PC-3 (cell line): ENCODE measurements around the gene IFITM5. TPM values are rescaled to one million over a fixed set of nuclear protein-coding genes. Genes with fewer than 3 reads are reported as not detected.

Experiments used
- ATAC-seq: fragments of 200-7000 bp; cut with Tn5 transposase; 2 replicates; pipeline ENCODE4 v1.9.1; 2020; ENCODE audit warnings: mild to moderate bottlenecking, moderate library complexity
- BruUV-seq: library from RNA; stranded (reverse); fragments of 400-500 nt; replicated peaks from 2 replicates; lab custom pipeline; 2021; lab: Mats Ljungman, UMichigan
- CTCF ChIA-PET: fragments of 300-600 bp; sonication (Branson Sonifier 250); formaldehyde crosslinking; loops from one replicate; lab custom pipeline; 2022; ENCODE audit warnings: antibody characterized with exemption; lab: Charles Lee
- POLR2A ChIA-PET: fragments of 300-600 bp; sonication (Branson Sonifier 250); formaldehyde crosslinking; loops from one replicate; lab custom pipeline; 2022; ENCODE audit warnings: antibody characterized with exemption; ENCODE audit not compliant: unreplicated experiment; lab: Charles Lee
- DNase-seq: peaks from one replicate; pipeline ENCODE4 v3.0.0-alpha.2; 2015
- H2AFZ ChIP-seq: fragments of 300-600 bp; sonication (generic); 2 replicates; pipeline ENCODE4 v1.6.0; 2016; ENCODE audit warnings: antibody characterized with exemption, low read length
- H3F3A ChIP-seq: fragments of 300-600 bp; sonication (generic); one replicate; pipeline ENCODE4 v1.6.0; 2017; ENCODE audit warnings: antibody characterized with exemption, low read length, control low read depth, mild to moderate bottlenecking; ENCODE audit not compliant: unreplicated experiment
- H3K27ac ChIP-seq: fragments of 300-600 bp; sonication (generic); 2 replicates; pipeline ENCODE4 v1.5.1; 2016; ENCODE audit warnings: mild to moderate bottlenecking, low read length
- H3K27me3 ChIP-seq: fragments of 300-600 bp; sonication (generic); 2 replicates; pipeline ENCODE4 v1.6.1; 2016; ENCODE audit warnings: low read length, mixed read lengths
- H3K36me3 ChIP-seq: fragments of 300-600 bp; sonication (generic); 2 replicates; pipeline ENCODE4 v1.6.1; 2016; ENCODE audit warnings: low read depth, mixed run types, low read length, mixed read lengths
- H3K4me1 ChIP-seq: fragments of 300-600 bp; sonication (generic); 2 replicates; pipeline ENCODE4 v1.5.1; 2016; ENCODE audit warnings: low read length; ENCODE audit not compliant: insufficient read depth
- H3K4me2 ChIP-seq: fragments of 300-600 bp; sonication (generic); 2 replicates; pipeline ENCODE4 v1.6.0; 2016; ENCODE audit warnings: low read length
- H3K4me3 ChIP-seq: fragments of 300-600 bp; sonication (generic); 2 replicates; pipeline ENCODE4 v1.5.1; 2016; ENCODE audit warnings: mild to moderate bottlenecking, low read length, mixed read lengths
- H3K79me2 ChIP-seq: fragments of 300-600 bp; sonication (generic); 2 replicates; pipeline ENCODE4 v1.6.1; 2017; ENCODE audit warnings: low read length, mixed read lengths
- H3K9ac ChIP-seq: fragments of 300-600 bp; sonication (generic); 2 replicates; pipeline ENCODE4 v1.6.0; 2016; ENCODE audit warnings: mild to moderate bottlenecking, low read length
- H3K9me2 ChIP-seq: fragments of 300-600 bp; sonication (generic); replicated peaks from 2 replicates; pipeline ENCODE4 v1.6.1; 2016; ENCODE audit warnings: mixed run types, low read length, mixed read lengths
- H3K9me3 ChIP-seq: fragments of 300-600 bp; sonication (generic); 2 replicates; pipeline ENCODE4 v1.6.1; 2016; ENCODE audit warnings: low read length, mixed read lengths
- H4K20me1 ChIP-seq: fragments of 300-600 bp; sonication (generic); 2 replicates; pipeline ENCODE4 v1.6.1; 2016; ENCODE audit warnings: low read length, mixed read lengths
- CTCF ChIP-seq: fragments of 300-600 bp; sonication (generic); conservative IDR thresholded peaks from 2 replicates; pipeline ENCODE4 v1.5.1; 2017; ENCODE audit warnings: antibody characterized with exemption, low read depth, mild to moderate bottlenecking, low read length
- EZH2 ChIP-seq: fragments of 300-600 bp; sonication (generic); IDR thresholded peaks from one replicate; pipeline ENCODE4 v1.6.1; 2017; ENCODE audit warnings: antibody characterized with exemption, mild to moderate bottlenecking, low read length; ENCODE audit not compliant: unreplicated experiment
- EZH2phosphoT487 ChIP-seq: fragments of 300-600 bp; sonication (generic); IDR thresholded peaks from 2 replicates; pipeline ENCODE4 v1.6.1; 2018; ENCODE audit warnings: mild to moderate bottlenecking, antibody characterized with exemption, low read length, borderline replicate concordance
- intact Hi-C: fragments of 100-400 bp; cut with micrococcal nuclease; formaldehyde crosslinking; loops from 2 replicates; pipeline ENCODE4 v1.9.0; 2023
- total RNA-seq: library from RNA; depleted of rRNA; stranded (reverse); fragments of >200 nt; gene quantifications from 2 replicates; pipeline ENCODE4 v1.2.3, GENCODE V29; 2014

Gene IFITM5
- total RNA-seq, 1 experiment from 2014 or later, result not detected

GRCh38 chr11:332651-333480 lies 33.5 kb upstream of the IFITM5 start:
- DNase-seq (no peak), ATAC-seq (no peak)
- Histone ChIP-seq H3K4me1 (no peaks in the 10 kb centered on the region), H3F3A (no peaks in the 10 kb centered on the region), H3K36me3 (no peaks in the 10 kb centered on the region), H3K4me2 (no peak overlapping the region), H4K20me1 (no peaks in the 10 kb centered on the region), H3K9me3 (no peaks in the 10 kb centered on the region), H3K27me3 (no peaks in the 10 kb centered on the region), H3K79me2 (no peaks in the 10 kb centered on the region), H3K9me2 (no peaks in the 10 kb centered on the region), H3K4me3 (no peak overlapping the region), H3K9ac (no peak overlapping the region), H2AFZ (no peak overlapping the region), H3K27ac (no peak overlapping the region)
- CTCF ChIA-PET, result no interaction called here
- BruUV-seq, result no TSS peak
- TF ChIP-seq CTCF (no peak), EZH2 (no peak), EZH2phosphoT487 (no peak)
- POLR2A ChIA-PET, result no interaction called here
- intact Hi-C loops, result no loop called here

DNA sequence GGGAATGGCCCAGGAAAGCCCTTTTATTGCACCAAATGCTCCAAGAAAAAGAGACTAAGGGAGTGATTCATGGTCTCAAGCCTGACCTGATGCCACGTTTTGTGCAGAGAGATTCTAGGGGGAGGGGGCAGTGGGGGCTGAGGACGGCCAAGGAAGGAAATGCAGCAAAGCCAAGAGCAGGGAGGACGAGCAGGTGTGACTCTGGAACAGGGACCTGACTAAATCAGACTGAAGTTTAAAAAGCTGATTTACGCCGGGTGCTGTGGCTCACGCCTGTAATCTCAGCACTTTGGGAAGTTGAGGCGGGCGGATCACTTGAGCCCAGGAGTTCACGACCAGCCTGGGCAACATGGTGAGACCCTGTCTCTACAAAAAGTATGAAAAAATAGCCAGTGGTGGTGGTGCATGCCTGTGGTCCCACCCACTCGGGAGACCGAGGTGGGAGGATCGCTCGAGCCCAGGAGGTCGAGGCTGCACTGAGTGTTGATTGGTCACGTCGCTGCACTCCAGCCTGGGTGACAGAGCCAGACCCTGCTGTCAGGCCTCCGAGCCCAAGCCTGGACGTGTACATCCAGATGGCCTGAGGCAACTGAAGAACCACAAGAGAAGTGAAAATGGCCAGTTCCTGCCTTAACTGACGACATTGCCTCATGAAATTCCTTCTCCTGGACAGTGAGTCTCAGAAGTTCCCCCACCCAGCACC lies 32.2 kb upstream of the IFITM5 start:
- TF ChIP-seq CTCF (no peak), EZH2phosphoT487 (no peak), EZH2 (no peak)
- Histone ChIP-seq H3K4me2 (no peak overlapping the region), H3K27me3 (no peaks in the 10 kb centered on the region), H3K9ac (no peak overlapping the region), H4K20me1 (no peaks in the 10 kb centered on the region), H2AFZ (no peak overlapping the region), H3F3A (no peaks in the 10 kb centered on the region), H3K9me3 (no peaks in the 10 kb centered on the region), H3K4me1 (no peaks in the 10 kb centered on the region), H3K79me2 (no peaks in the 10 kb centered on the region), H3K4me3 (no peak overlapping the region), H3K27ac (no peak overlapping the region), H3K9me2 (no peaks in the 10 kb centered on the region), H3K36me3 (no peaks in the 10 kb centered on the region)
- ATAC-seq (no peak), DNase-seq (no peak)
- ChIA-PET POLR2A (no interaction called here), CTCF (no interaction called here)
- no TSS peak for BruUV-seq
- intact Hi-C loops, result no loop called here
